ENCODE data around the gene FRMD4B.

Gene FRMD4B

DNA sequence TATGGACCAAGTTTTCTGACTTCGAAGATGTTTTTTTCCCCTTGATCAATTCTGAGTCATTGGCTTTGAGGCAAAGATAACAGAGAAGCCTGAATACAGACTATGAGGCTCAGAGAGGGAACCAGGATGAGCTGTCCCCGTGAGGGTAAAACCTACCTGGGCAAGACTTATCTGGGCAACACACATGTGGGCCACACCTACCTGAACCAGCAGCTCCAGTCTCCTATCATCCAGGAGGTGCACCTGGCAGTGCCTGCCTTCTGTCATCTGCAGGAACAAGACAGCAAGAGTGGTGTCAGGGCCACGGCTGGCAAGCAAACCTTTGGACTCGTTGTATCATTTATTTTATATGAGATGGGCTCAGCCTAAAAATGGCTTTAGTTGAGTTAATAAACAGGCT is 72.6 kb downstream of the FRMD4B start:
- no peak for DNase-seq
- TF ChIP-seq POLR2A (IDR thresholded peaks at IDR 0.05; ENCODE audit: low read length) (no peak), GATA1 (IDR thresholded peaks at IDR 0.05; ENCODE audit: low read depth, low read length) (no peak)

- DNase-seq = peak in 1 of 2 experiments; percentile 7
- no peak for TF ChIP-seq GATA1 (IDR thresholded peaks at IDR 0.05; ENCODE audit: low read depth, low read length)
- no peak for TF ChIP-seq POLR2A (IDR thresholded peaks at IDR 0.05; ENCODE audit: low read length)
Measured at GRCh38 chr3:69309814-69310213, 76.1 kb downstream of the FRMD4B start.

DNA sequence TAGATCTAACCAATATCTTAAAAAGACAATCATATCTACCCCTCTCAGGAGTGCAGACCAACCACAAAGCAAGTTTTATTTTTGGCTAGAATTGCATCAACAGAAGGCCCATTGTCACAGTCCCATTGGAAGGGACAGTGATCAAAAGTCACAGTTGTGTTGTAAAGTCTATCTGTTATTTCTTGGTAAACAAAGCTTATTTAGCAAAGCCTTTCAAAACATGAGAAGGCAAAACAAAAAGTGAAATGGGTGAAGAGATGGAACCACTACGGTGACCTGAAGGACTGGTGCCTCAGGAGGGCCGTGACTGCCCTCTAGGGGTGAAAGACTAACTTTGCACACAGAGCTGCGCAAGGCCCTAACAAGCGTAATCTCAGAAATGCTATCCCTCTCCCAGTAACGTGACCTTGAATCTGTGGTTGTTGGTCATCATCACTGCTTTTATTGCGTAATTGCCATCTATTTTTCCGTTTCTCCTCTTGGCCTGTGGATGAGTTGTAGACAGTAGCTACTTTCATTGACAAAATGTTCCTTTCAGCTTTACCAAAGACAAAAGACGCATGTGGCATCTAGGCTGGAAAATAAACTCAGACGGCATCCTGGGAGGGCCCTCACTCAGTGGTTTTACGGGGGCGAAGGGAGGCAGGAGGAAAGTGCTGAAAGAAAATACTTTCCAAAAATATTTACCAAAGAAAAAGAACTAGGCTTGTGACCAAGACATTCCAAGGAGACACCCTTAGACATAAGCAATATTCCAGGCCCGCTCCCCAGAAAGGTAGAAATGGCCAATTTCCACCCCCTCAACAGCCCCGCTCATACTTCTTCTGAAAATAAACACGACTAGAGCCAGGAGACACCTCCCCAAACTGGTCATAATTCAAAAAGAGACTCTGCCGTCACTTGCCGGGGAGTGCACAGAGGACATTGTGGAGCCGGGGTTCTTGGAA is 79.4 kb downstream of the FRMD4B start:
- TF ChIP-seq GATA1 (IDR thresholded peaks at IDR 0.05; ENCODE audit: low read depth, low read length) = no peak
- no peak for TF ChIP-seq POLR2A (IDR thresholded peaks at IDR 0.05; ENCODE audit: low read length)

GRCh38 chr3:69305011-69305410 is 80.9 kb downstream of the FRMD4B start:
- TF ChIP-seq POLR2A (IDR thresholded peaks at IDR 0.05; ENCODE audit: low read length) (no peak), GATA1 (IDR thresholded peaks at IDR 0.05; ENCODE audit: low read depth, low read length) (no peak)
- DNase-seq = no peak

More for the DNA sequence above, 79.4 kb downstream of the FRMD4B start:
- peak; percentile 70 to 81 for DNase-seq

- no peak for TF ChIP-seq POLR2A (IDR thresholded peaks at IDR 0.05; ENCODE audit: low read length)
- TF ChIP-seq GATA1 (IDR thresholded peaks at IDR 0.05; ENCODE audit: low read depth, low read length) = no peak
- no peak for DNase-seq
Measured at GRCh38 chr3:69304396-69304795, 81.5 kb downstream of the FRMD4B start.

DNA sequence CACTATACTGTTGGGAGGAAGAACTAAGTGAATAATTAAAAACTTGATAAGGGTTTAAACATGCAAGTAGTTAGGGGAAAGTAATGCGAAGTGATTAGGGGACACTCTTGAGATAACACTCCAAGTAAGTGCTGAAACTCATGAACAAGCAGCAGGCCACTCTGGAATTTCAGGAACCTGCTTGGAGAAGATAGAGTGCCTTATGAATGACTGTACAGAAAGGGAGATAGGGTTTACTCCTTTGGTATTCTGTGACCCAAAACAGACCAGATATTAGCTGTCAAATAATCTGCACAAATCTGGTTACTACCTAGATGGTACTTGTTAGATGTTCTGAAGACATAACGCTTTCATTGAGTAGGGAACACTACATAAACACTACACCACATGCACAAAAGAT is 85.6 kb downstream of the FRMD4B start:
- DNase-seq = no peak
- TF ChIP-seq GATA1 (IDR thresholded peaks at IDR 0.05; ENCODE audit: low read depth, low read length) (no peak), POLR2A (IDR thresholded peaks at IDR 0.05; ENCODE audit: low read length) (no peak)

- no peak for DNase-seq
- TF ChIP-seq GATA1 (IDR thresholded peaks at IDR 0.05; ENCODE audit: low read depth, low read length) = no peak
- no peak for TF ChIP-seq POLR2A (IDR thresholded peaks at IDR 0.05; ENCODE audit: low read length)
Measured at GRCh38 chr3:69299344-69299743, 86.5 kb downstream of the FRMD4B start.

GRCh38 chr3:69297501-69297900 is 88.4 kb downstream of the FRMD4B start:
- TF ChIP-seq GATA1 (IDR thresholded peaks at IDR 0.05; ENCODE audit: low read depth, low read length) = no peak
- TF ChIP-seq POLR2A (IDR thresholded peaks at IDR 0.05; ENCODE audit: low read length) = no peak
- no peak for DNase-seq

DNA sequence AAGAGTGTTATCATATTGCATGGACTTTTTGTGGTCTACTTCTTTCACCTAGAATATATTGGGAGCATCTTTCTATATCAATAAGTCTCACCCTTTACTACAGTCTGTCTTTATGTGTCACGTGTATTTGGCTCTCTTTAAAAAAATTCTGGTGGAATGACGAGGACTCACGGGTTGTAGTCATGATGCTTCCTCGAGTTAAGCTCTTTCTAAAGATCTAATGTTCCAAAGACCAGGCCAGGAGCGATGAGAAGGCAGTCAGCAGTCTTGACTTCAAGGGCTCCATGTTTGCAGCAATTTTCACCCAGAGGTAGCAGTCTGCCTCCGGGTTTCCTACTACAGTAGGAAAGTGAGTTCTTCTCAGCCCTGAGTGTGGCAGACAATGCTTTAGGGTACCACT is 88.9 kb downstream of the FRMD4B start:
- TF ChIP-seq POLR2A (IDR thresholded peaks at IDR 0.05; ENCODE audit: low read length) (no peak), GATA1 (IDR thresholded peaks at IDR 0.05; ENCODE audit: low read depth, low read length) (no peak)
- DNase-seq = no peak

DNA sequence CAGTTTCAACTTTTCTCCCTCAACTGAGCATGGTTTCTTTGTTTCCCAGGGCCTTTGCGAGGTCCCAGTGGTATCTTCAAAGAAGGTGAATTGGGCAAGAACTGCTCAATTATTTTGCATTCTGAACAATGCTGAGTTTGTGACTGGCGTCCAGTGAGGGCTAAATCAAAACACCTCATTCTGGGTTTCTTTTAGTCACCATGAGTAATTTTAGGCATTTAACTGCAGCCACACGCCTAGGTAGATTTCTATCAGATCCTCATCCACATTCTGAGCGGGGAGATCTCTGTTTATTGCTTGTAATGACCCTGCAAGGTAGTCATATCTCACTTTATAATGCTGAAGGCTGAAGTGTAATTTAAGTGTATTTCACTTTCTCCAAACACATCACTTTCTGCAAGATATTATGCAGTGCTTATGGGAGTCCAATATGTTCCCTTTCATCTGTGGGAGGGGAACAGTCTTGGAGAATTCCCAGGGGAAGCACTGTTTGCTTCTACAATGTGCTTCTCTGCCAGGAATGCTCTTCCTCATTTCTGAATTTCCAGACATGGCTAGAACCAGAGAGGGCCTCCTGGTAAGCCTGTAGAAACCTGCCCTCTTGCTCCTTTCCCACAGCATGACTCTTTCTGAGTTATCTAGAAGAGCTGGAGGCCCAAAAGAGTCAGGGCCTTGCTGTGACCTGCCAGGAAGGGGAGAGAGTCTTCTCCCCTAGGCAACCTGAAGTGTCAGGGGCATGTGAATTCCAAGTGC is 91.7 kb downstream of the FRMD4B start:
- no peak for TF ChIP-seq POLR2A (IDR thresholded peaks at IDR 0.05; ENCODE audit: low read length)
- TF ChIP-seq GATA1 (IDR thresholded peaks at IDR 0.05; ENCODE audit: low read depth, low read length) = no peak
- no peak for DNase-seq

DNA sequence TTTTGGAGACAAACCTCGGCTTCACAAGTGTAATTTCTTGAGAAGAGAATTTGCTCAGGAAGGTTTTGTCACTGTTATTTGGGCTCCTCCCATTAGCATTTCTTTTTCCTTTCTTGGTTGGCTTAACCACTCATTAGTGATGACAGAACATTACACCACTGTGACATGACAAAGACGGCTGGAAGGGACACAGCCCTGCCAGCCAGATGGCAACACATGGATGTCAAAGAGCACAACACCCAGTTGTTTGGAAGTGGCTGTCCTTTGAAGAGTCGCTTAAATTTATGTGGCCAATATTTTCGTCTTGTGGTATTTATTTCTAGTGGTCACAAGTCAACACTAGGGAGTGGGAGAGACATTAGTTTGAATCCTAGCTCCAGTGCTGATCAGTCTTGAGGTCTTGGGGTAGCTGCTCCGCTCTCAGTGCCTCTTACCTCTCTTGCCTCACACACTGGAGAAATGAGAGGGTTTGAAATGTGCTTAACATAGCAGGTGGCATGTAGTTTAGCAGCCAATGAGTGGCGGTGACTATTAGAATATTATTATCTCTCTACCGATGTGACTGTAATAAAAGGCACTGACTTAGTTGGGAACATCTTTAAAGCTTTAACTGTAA is 92.8 kb downstream of the FRMD4B start:
- DNase-seq = no peak
- TF ChIP-seq POLR2A (IDR thresholded peaks at IDR 0.05; ENCODE audit: low read length) = no peak
- TF ChIP-seq GATA1 (IDR thresholded peaks at IDR 0.05; ENCODE audit: low read depth, low read length) = no peak

GRCh38 chr3:69292185-69292584 is 93.7 kb downstream of the FRMD4B start:
- TF ChIP-seq GATA1 (IDR thresholded peaks at IDR 0.05; ENCODE audit: low read depth, low read length) (no peak), POLR2A (IDR thresholded peaks at IDR 0.05; ENCODE audit: low read length) (no peak)
- DNase-seq = no peak

- no peak for DNase-seq
- TF ChIP-seq POLR2A (IDR thresholded peaks at IDR 0.05; ENCODE audit: low read length) = no peak
- TF ChIP-seq GATA1 (IDR thresholded peaks at IDR 0.05; ENCODE audit: low read depth, low read length) = no peak
Measured at GRCh38 chr3:69290430-69290829, 95.5 kb downstream of the FRMD4B start.

- TF ChIP-seq POLR2A (IDR thresholded peaks at IDR 0.05; ENCODE audit: low read length) = no peak
Measured at GRCh38 chr3:69290006-69290405, 95.9 kb downstream of the FRMD4B start.

More at GRCh38 chr3:69290006-69290405, 95.9 kb downstream of the FRMD4B start:
- DNase-seq = no peak

All from erythroblast (primary cell).